ENCODE measurements around the gene SLC17A8.

Gene SLC17A8

DNA sequence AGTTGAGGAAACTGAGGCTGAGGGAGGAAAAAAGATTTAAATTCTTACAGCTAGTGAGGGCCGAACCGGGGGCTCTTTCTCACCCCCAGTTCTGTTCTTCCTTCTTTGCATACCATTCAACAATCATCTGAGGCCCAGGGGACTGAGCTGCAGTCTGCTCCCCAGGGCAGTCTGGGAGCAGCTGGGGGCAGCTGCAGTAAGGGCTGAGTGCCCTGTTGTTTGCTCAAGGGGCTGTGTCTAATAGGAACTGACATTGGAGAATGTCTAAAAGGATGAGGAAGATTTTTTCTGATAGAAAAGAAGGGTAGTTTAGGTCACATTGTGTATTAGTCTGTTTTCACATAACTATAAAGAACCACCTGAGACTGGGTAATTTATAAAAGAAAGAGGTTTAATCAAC lies 42.2 kb downstream of the SLC17A8 start:
- Histone ChIP-seq H2BK5ac (ENCODE audit: low read depth, low read length, poor library complexity, severe bottlenecking) (no peak overlapping the region), H3K14ac (ENCODE audit: low read length in 2 of 2) (no peak overlapping the region), H3K4ac (ENCODE audit: low read depth in 1 of 2, low read length in 2 of 2) (no peak overlapping the region), H3K27ac (ENCODE audit: low read length, poor library complexity, severe bottlenecking) (no peak overlapping the region), H2BK15ac (ENCODE audit: low read depth, poor library complexity, severe bottlenecking) (no peak overlapping the region), H3K36me3 (ENCODE audit: control insufficient read depth in 1 of 2, insufficient read depth in 2 of 2, low read depth in 1 of 2, low read length in 2 of 2) (no peaks in the 10 kb centered on the region), H3K9me3 (ENCODE audit: control insufficient read depth, low read length) (no peaks in the 10 kb centered on the region), H3K9ac (ENCODE audit: low read length) (no peak overlapping the region), H3K4me1 (ENCODE audit: control insufficient read depth, insufficient read depth, low read depth, low read length) (peaks cover 3% of the 10 kb centered on the region), H2BK12ac (ENCODE audit: low read length in 2 of 2) (no peak overlapping the region), H3K4me2 (ENCODE audit: low read length, poor library complexity, severe bottlenecking) (no peak overlapping the region), H3K18ac (ENCODE audit: low read depth in 1 of 2, low read length in 2 of 2) (no peak overlapping the region), H4K91ac (ENCODE audit: low read length) (no peak overlapping the region), H3K79me1 (replicated peaks; ENCODE audit: low read length, poor library complexity, severe bottlenecking) (no peaks in the 10 kb centered on the region), H3K23ac (ENCODE audit: low read length in 2 of 2) (no peak overlapping the region), H3K27me3 (ENCODE audit: control insufficient read depth in 1 of 2, insufficient read depth in 1 of 2, low read length in 2 of 2) (peaks cover 0 to 6% of the 10 kb centered on the region in 2 experiments), H4K8ac (ENCODE audit: low read length) (no peak overlapping the region), H2BK120ac (ENCODE audit: low read depth, low read length) (no peak overlapping the region), H2AK5ac (ENCODE audit: low read length, severe bottlenecking) (no peak overlapping the region), H2AFZ (ENCODE audit: low read depth, low read length) (no peak overlapping the region), H3K4me3 (ENCODE audit: insufficient read depth in 1 of 2, low read depth in 1 of 2, low read length in 2 of 2) (no peak overlapping the region)
- no peak for DNase-seq
- WGBS: 70% methylated on average over 2 of the region's 2 CpGs

DNA sequence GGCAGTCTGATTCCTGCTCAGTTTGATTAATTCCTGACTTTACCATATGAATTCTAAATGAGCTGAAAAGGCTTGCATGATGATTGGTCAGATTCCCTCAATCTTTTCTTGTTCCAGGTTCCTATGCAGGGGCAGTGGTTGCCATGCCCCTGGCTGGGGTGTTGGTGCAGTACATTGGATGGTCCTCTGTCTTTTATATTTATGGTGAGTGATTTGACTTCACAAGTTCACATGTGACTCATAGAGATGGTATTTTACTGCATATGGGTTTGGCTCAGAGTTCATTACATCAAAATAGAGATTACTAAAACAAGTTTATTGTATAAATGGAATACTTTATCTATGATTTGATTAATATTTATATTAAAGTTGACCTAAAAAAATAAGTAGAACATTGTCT lies 44.8 kb downstream of the SLC17A8 start:
- H3K27ac ChIP-seq (ENCODE audit: low read length, poor library complexity, severe bottlenecking): no peak overlapping the region
- no peak overlapping the region for H2BK15ac ChIP-seq (ENCODE audit: low read depth, poor library complexity, severe bottlenecking)
- no peak overlapping the region for H2BK5ac ChIP-seq (ENCODE audit: low read depth, low read length, poor library complexity, severe bottlenecking)
- H4K91ac ChIP-seq (ENCODE audit: low read length): no peak overlapping the region
- no peaks in the 10 kb centered on the region for H3K79me1 ChIP-seq (replicated peaks; ENCODE audit: low read length, poor library complexity, severe bottlenecking)
- no peak overlapping the region for H3K4ac ChIP-seq (ENCODE audit: low read depth in 1 of 2, low read length in 2 of 2)
- H3K4me2 ChIP-seq (ENCODE audit: low read length, poor library complexity, severe bottlenecking): no peak overlapping the region
- no peak overlapping the region for H2AFZ ChIP-seq (ENCODE audit: low read depth, low read length)
- H3K9ac ChIP-seq (ENCODE audit: low read length): no peak overlapping the region
- no peaks in the 10 kb centered on the region for H3K9me3 ChIP-seq (ENCODE audit: control insufficient read depth, low read length)
- H2BK12ac ChIP-seq (ENCODE audit: low read length in 2 of 2): no peak overlapping the region
- H3K36me3 ChIP-seq (ENCODE audit: control insufficient read depth in 1 of 2, insufficient read depth in 2 of 2, low read depth in 1 of 2, low read length in 2 of 2): no peaks in the 10 kb centered on the region
- no peak overlapping the region for H3K23ac ChIP-seq (ENCODE audit: low read length in 2 of 2)
- no peak overlapping the region for H3K14ac ChIP-seq (ENCODE audit: low read length in 2 of 2)
- H3K18ac ChIP-seq (ENCODE audit: low read depth in 1 of 2, low read length in 2 of 2): no peak overlapping the region
- H3K4me1 ChIP-seq (ENCODE audit: control insufficient read depth, insufficient read depth, low read depth, low read length): peaks cover 3% of the 10 kb centered on the region
- H4K8ac ChIP-seq (ENCODE audit: low read length): no peak overlapping the region
- H2BK120ac ChIP-seq (ENCODE audit: low read depth, low read length): no peak overlapping the region
- DNase-seq: peak; percentile 8
- H2AK5ac ChIP-seq (ENCODE audit: low read length, severe bottlenecking): no peak overlapping the region
- no peak overlapping the region for H3K4me3 ChIP-seq (ENCODE audit: insufficient read depth in 1 of 2, low read depth in 1 of 2, low read length in 2 of 2)
- peaks cover 0 to 6% of the 10 kb centered on the region in 2 experiments for H3K27me3 ChIP-seq (ENCODE audit: control insufficient read depth in 1 of 2, insufficient read depth in 1 of 2, low read length in 2 of 2)

DNA sequence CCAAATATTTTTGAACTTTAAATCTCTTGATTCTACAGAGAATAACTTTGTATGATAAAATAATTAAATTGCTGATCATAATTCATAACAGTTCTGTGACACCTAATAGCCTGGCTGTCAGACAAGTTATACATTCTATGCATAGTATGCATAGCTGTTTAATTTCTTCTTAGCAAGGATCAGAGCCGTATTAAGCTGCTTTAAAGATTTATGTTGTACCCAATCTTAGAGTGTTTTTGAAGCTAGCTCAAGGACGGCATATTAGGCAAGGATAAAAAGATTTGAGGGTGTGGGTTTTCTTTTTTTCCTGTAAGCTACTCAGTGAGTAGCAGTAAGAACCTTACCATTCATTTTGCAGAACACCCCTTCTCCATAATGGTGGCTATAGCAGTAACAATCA lies 45.9 kb downstream of the SLC17A8 start:
- no peak overlapping the region for H3K9ac ChIP-seq (ENCODE audit: low read length)
- H3K4me2 ChIP-seq (ENCODE audit: low read length, poor library complexity, severe bottlenecking): no peak overlapping the region
- no peak overlapping the region for H4K8ac ChIP-seq (ENCODE audit: low read length)
- no peak overlapping the region for H2BK120ac ChIP-seq (ENCODE audit: low read depth, low read length)
- no peak overlapping the region for H3K4ac ChIP-seq (ENCODE audit: low read depth in 1 of 2, low read length in 2 of 2)
- peaks cover 3% of the 10 kb centered on the region for H3K4me1 ChIP-seq (ENCODE audit: control insufficient read depth, insufficient read depth, low read depth, low read length)
- peaks cover 0 to 6% of the 10 kb centered on the region in 2 experiments for H3K27me3 ChIP-seq (ENCODE audit: control insufficient read depth in 1 of 2, insufficient read depth in 1 of 2, low read length in 2 of 2)
- H3K14ac ChIP-seq (ENCODE audit: low read length in 2 of 2): no peak overlapping the region
- no peak overlapping the region for H2BK12ac ChIP-seq (ENCODE audit: low read length in 2 of 2)
- H4K91ac ChIP-seq (ENCODE audit: low read length): no peak overlapping the region
- H2BK5ac ChIP-seq (ENCODE audit: low read depth, low read length, poor library complexity, severe bottlenecking): no peak overlapping the region
- no peak overlapping the region for H3K27ac ChIP-seq (ENCODE audit: low read length, poor library complexity, severe bottlenecking)
- no peak overlapping the region for H2AK5ac ChIP-seq (ENCODE audit: low read length, severe bottlenecking)
- H3K36me3 ChIP-seq (ENCODE audit: control insufficient read depth in 1 of 2, insufficient read depth in 2 of 2, low read depth in 1 of 2, low read length in 2 of 2): no peaks in the 10 kb centered on the region
- no peak overlapping the region for H2AFZ ChIP-seq (ENCODE audit: low read depth, low read length)
- H3K79me1 ChIP-seq (replicated peaks; ENCODE audit: low read length, poor library complexity, severe bottlenecking): no peaks in the 10 kb centered on the region
- no peak overlapping the region for H3K4me3 ChIP-seq (ENCODE audit: insufficient read depth in 1 of 2, low read depth in 1 of 2, low read length in 2 of 2)
- no peak overlapping the region for H2BK15ac ChIP-seq (ENCODE audit: low read depth, poor library complexity, severe bottlenecking)
- no peak overlapping the region for H3K23ac ChIP-seq (ENCODE audit: low read length in 2 of 2)
- no peak for DNase-seq
- no peaks in the 10 kb centered on the region for H3K9me3 ChIP-seq (ENCODE audit: control insufficient read depth, low read length)
- no peak overlapping the region for H3K18ac ChIP-seq (ENCODE audit: low read depth in 1 of 2, low read length in 2 of 2)
- 56% methylated on average over 2 of the region's 2 CpGs for WGBS

DNA sequence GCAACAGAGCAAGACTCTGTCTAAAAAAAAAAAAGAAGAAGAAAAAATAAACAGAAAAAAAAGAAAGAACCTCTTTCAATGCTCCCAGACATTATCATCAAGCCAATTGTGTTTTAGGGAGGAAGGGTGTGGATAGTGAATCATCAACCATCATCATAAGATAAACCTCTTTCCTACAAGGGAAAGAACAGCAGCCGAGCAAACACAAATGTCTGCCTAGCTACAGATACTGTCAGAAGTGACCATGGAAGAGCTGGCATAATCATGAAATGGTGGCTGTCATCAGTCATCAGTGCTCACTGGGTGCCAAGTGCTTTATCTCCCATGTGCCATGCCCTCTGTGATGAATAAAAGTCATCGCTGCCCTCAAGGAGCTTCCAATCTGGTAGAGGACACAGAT lies 46.6 kb downstream of the SLC17A8 start:
- Histone ChIP-seq H3K27me3 (ENCODE audit: control insufficient read depth in 1 of 2, insufficient read depth in 1 of 2, low read length in 2 of 2) (peaks cover 0 to 6% of the 10 kb centered on the region in 2 experiments), H4K8ac (ENCODE audit: low read length) (no peak overlapping the region), H2BK12ac (ENCODE audit: low read length in 2 of 2) (no peak overlapping the region), H3K4me2 (ENCODE audit: low read length, poor library complexity, severe bottlenecking) (no peak overlapping the region), H3K9me3 (ENCODE audit: control insufficient read depth, low read length) (no peaks in the 10 kb centered on the region), H3K36me3 (ENCODE audit: control insufficient read depth in 1 of 2, insufficient read depth in 2 of 2, low read depth in 1 of 2, low read length in 2 of 2) (no peaks in the 10 kb centered on the region), H3K23ac (ENCODE audit: low read length in 2 of 2) (no peak overlapping the region), H2BK5ac (ENCODE audit: low read depth, low read length, poor library complexity, severe bottlenecking) (no peak overlapping the region), H2AK5ac (ENCODE audit: low read length, severe bottlenecking) (no peak overlapping the region), H3K27ac (ENCODE audit: low read length, poor library complexity, severe bottlenecking) (no peak overlapping the region), H3K9ac (ENCODE audit: low read length) (no peak overlapping the region), H3K18ac (ENCODE audit: low read depth in 1 of 2, low read length in 2 of 2) (no peak overlapping the region), H3K4me1 (ENCODE audit: control insufficient read depth, insufficient read depth, low read depth, low read length) (peaks cover 3% of the 10 kb centered on the region), H3K4me3 (ENCODE audit: insufficient read depth in 1 of 2, low read depth in 1 of 2, low read length in 2 of 2) (no peak overlapping the region), H3K14ac (ENCODE audit: low read length in 2 of 2) (peak overlapping the region in 1 of 2 experiments; percentile 60), H2AFZ (ENCODE audit: low read depth, low read length) (no peak overlapping the region), H4K91ac (ENCODE audit: low read length) (no peak overlapping the region), H3K79me1 (replicated peaks; ENCODE audit: low read length, poor library complexity, severe bottlenecking) (no peaks in the 10 kb centered on the region), H2BK120ac (ENCODE audit: low read depth, low read length) (no peak overlapping the region), H3K4ac (ENCODE audit: low read depth in 1 of 2, low read length in 2 of 2) (no peak overlapping the region), H2BK15ac (ENCODE audit: low read depth, poor library complexity, severe bottlenecking) (no peak overlapping the region)
- WGBS: 68% methylated on average over 1 of the region's 2 CpGs
- DNase-seq: no peak

Data from mesenchymal stem cell (in vitro differentiated cells and primary cell).